Neuronal stem cell (in vitro differentiated cells): Measurements from ENCODE around the gene CYP2A7.
"Not testable (repeated sequence)": the region's sequence is repeated elsewhere in the genome, so short reads cannot be mapped to it uniquely, and the experiment has no call there.

ENCODE experiments used
- DNase-seq: peaks from one replicate; pipeline ENCODE4 v3.0.0-alpha.2; 2013; ENCODE audit warnings: low spot score
- H2AFZ ChIP-seq: one replicate; pipeline ENCODE4 v1.6.1; 2013; ENCODE audit warnings: mild to moderate bottlenecking, low read length, inconsistent platforms
- H2AK5ac ChIP-seq: 2 replicates; pipeline ENCODE4 v1.6.1; 2013; ENCODE audit warnings: low read depth, mild to moderate bottlenecking, inconsistent platforms, low read length, moderate library complexity, mixed read lengths
- H2BK120ac ChIP-seq: 2 replicates; pipeline ENCODE4 v1.6.1; 2013; ENCODE audit warnings: low read depth, mild to moderate bottlenecking, inconsistent platforms, low read length, moderate library complexity, mixed read lengths
- H2BK12ac ChIP-seq: one replicate; pipeline ENCODE4 v1.6.1; 2013; ENCODE audit warnings: low read length, inconsistent platforms
- H2BK15ac ChIP-seq: 2 replicates; pipeline ENCODE4 v1.6.1; 2013; ENCODE audit warnings: mild to moderate bottlenecking, low read length, inconsistent platforms, mixed read lengths
- H2BK5ac ChIP-seq: one replicate; pipeline ENCODE4 v1.6.1; 2013; ENCODE audit warnings: inconsistent platforms, mild to moderate bottlenecking, low read length, moderate library complexity
- H3K14ac ChIP-seq: one replicate; pipeline ENCODE4 v1.6.1; 2013; ENCODE audit warnings: low read length, inconsistent platforms
- H3K18ac ChIP-seq: 2 replicates; pipeline ENCODE4 v1.6.1; 2013; ENCODE audit warnings: low read length, inconsistent platforms
- H3K23ac ChIP-seq: 2 replicates; pipeline ENCODE4 v1.6.1; 2013; ENCODE audit warnings: low read depth, mild to moderate bottlenecking, mixed read lengths, low read length, inconsistent platforms; ENCODE audit not compliant: poor library complexity
- H3K27ac ChIP-seq: replicated peaks from 3 replicates; pipeline ENCODE4 v1.5.1; 2013; ENCODE audit warnings: low read length, inconsistent platforms
- H3K27me3 ChIP-seq, 3 experiments: 2 replicates each; pipeline ENCODE4 v1.6.1; 2013; ENCODE audit warnings: low read length in 3 of 3, mild to moderate bottlenecking in 2 of 3, inconsistent platforms in 1 of 3, low read depth in 1 of 3, mixed read lengths in 1 of 3, moderate library complexity in 1 of 3; ENCODE audit not compliant: control insufficient read depth in 3 of 3, insufficient read depth in 3 of 3
- H3K36me3 ChIP-seq, 2 donors: replicated peaks in 1 of 2; 2 replicates each; pipeline ENCODE4 v1.6.1; 2013; ENCODE audit warnings: low read length in 2 of 2; ENCODE audit not compliant: control insufficient read depth in 2 of 2, insufficient read depth in 2 of 2
- H3K4ac ChIP-seq: 2 replicates; pipeline ENCODE4 v1.6.1; 2013; ENCODE audit warnings: inconsistent platforms, mild to moderate bottlenecking, low read length, moderate library complexity
- H3K4me1 ChIP-seq, 2 donors: 1 replicate in 1 of 2; 2 replicates in 1 of 2; pipeline ENCODE4 v1.6.1; 2013; ENCODE audit warnings: low read length in 2 of 2, low read depth in 1 of 2; ENCODE audit not compliant: control insufficient read depth in 2 of 2, insufficient read depth in 1 of 2
- H3K4me2 ChIP-seq: one replicate; pipeline ENCODE4 v1.6.1; 2013; ENCODE audit warnings: mild to moderate bottlenecking, low read length, inconsistent platforms; ENCODE audit not compliant: insufficient read depth, poor library complexity, severe bottlenecking
- H3K4me3 ChIP-seq, 2 donors: 2 replicates each; pipeline ENCODE4 v1.5.1; 2013; ENCODE audit warnings: low read length in 2 of 2, mild to moderate bottlenecking in 2 of 2, inconsistent platforms in 1 of 2, moderate library complexity in 1 of 2
- H3K79me1 ChIP-seq: one replicate; pipeline ENCODE4 v1.6.1; 2013; ENCODE audit warnings: low read depth, mild to moderate bottlenecking, inconsistent platforms, low read length, moderate library complexity
- H3K9ac ChIP-seq: one replicate; pipeline ENCODE4 v1.6.1; 2013; ENCODE audit warnings: mild to moderate bottlenecking, low read depth, low read length, inconsistent platforms; ENCODE audit not compliant: poor library complexity
- H3K9me3 ChIP-seq, 2 donors: replicated peaks in 1 of 2; 2 replicates each; pipeline versions ENCODE3 to v1.6.1; 2013; ENCODE audit warnings: low read length in 2 of 2, mild to moderate bottlenecking in 2 of 2, inconsistent platforms in 1 of 2, low read depth in 1 of 2, mixed read lengths in 1 of 2, moderate library complexity in 1 of 2; ENCODE audit not compliant: control insufficient read depth in 2 of 2, insufficient read depth in 1 of 2
- H4K8ac ChIP-seq: one replicate; pipeline ENCODE4 v1.6.1; 2013; ENCODE audit warnings: low read depth, mild to moderate bottlenecking, inconsistent platforms, low read length, moderate library complexity
- H4K91ac ChIP-seq: one replicate; pipeline ENCODE4 v1.6.1; 2013; ENCODE audit warnings: low read length, low read depth, mild to moderate bottlenecking, inconsistent platforms; ENCODE audit not compliant: poor library complexity
- WGBS, 2 donors: extraction: QIAGEN DNeasy Blood & Tissue Kit; methylation state at CpG; one replicate each; pipeline ENCODE4 v1.1.7; 2013; ENCODE audit warnings: missing lambda C conversion rate in 2 of 2, mixed read lengths in 1 of 2; ENCODE audit not compliant: insufficient read length in 2 of 2, insufficient replicate concordance in 1 of 2; ENCODE audit errors: extremely low coverage in 2 of 2; 5-methylcytosine and 5-hydroxymethylcytosine counted together

The CYP2A7 gene

GRCh38 chr19:40884187-40884931 lies 2.3 kb upstream of the CYP2A7 start:
- WGBS, 2 donors: no CpG with 5 or more reads among the region's 1 CpG

GRCh38 chr19:40879349-40879748 lies 2.7 kb downstream of the CYP2A7 start:
- DNase-seq, H2BK120ac ChIP-seq, H3K9me3 ChIP-seq, H2AFZ ChIP-seq, H2BK12ac ChIP-seq, H2AK5ac ChIP-seq, H4K8ac ChIP-seq, H3K4me3 ChIP-seq, H3K4me2 ChIP-seq, H3K27ac ChIP-seq, H2BK5ac ChIP-seq, H3K4ac ChIP-seq, H3K23ac ChIP-seq, H2BK15ac ChIP-seq, H3K9ac ChIP-seq, H3K79me1 ChIP-seq, H3K14ac ChIP-seq, H3K4me1 ChIP-seq, H3K18ac ChIP-seq, H4K91ac ChIP-seq, H3K36me3 ChIP-seq: not testable (repeated sequence)
- peaks cover 0 to 15% (median 4%) of the 10 kb centered on the region in 3 experiments for H3K27me3 ChIP-seq
- no CpG with 5 or more reads among the region's 4 CpGs for WGBS, 2 donors

More at GRCh38 chr19:40884187-40884931, 2.3 kb upstream of the CYP2A7 start:
- H3K14ac ChIP-seq, H3K36me3 ChIP-seq, H3K23ac ChIP-seq, H2BK5ac ChIP-seq, H2AFZ ChIP-seq, DNase-seq, H3K9me3 ChIP-seq, H2AK5ac ChIP-seq, H3K9ac ChIP-seq, H3K4ac ChIP-seq, H3K79me1 ChIP-seq, H3K4me3 ChIP-seq, H4K91ac ChIP-seq, H2BK12ac ChIP-seq, H3K18ac ChIP-seq, H3K27me3 ChIP-seq, H3K4me1 ChIP-seq, H4K8ac ChIP-seq, H3K4me2 ChIP-seq, H2BK120ac ChIP-seq, H2BK15ac ChIP-seq, H3K27ac ChIP-seq: not testable (repeated sequence)

- H2BK5ac ChIP-seq, DNase-seq, H3K4me3 ChIP-seq: not testable (repeated sequence)
These were observed 6.5 kb downstream of the CYP2A7 start for GRCh38 chr19:40875526-40875951.

GRCh38 chr19:40874874-40875273 lies 7.2 kb downstream of the CYP2A7 start:
- H2AFZ ChIP-seq, H2BK120ac ChIP-seq, H3K14ac ChIP-seq, H2BK5ac ChIP-seq, H3K4me3 ChIP-seq, H3K4ac ChIP-seq, H3K27ac ChIP-seq, H3K36me3 ChIP-seq, H3K9ac ChIP-seq, H3K9me3 ChIP-seq, H4K91ac ChIP-seq, H3K18ac ChIP-seq, H2AK5ac ChIP-seq, H3K4me1 ChIP-seq, H2BK12ac ChIP-seq, DNase-seq, H3K23ac ChIP-seq, H2BK15ac ChIP-seq, H4K8ac ChIP-seq, H3K4me2 ChIP-seq, H3K79me1 ChIP-seq: not testable (repeated sequence)
- H3K27me3 ChIP-seq: peaks cover 0 to 12% (median 0%) of the 10 kb centered on the region in 3 experiments
- WGBS, 2 donors: no CpG with 5 or more reads among the region's 4 CpGs

More at GRCh38 chr19:40875526-40875951, 6.5 kb downstream of the CYP2A7 start:
- Histone ChIP-seq H3K27me3 (peaks cover 0 to 12% (median 0%) of the 10 kb centered on the region in 3 experiments), H3K4me2 (peak overlapping the region; percentile 25)
- not testable (repeated sequence) for H2BK15ac ChIP-seq, H4K91ac ChIP-seq, H3K4me1 ChIP-seq, H3K36me3 ChIP-seq, H3K14ac ChIP-seq, H2AK5ac ChIP-seq, H2BK120ac ChIP-seq, H3K27ac ChIP-seq, H2AFZ ChIP-seq, H4K8ac ChIP-seq, H3K79me1 ChIP-seq, H3K9ac ChIP-seq, H3K23ac ChIP-seq, H3K4ac ChIP-seq, H2BK12ac ChIP-seq, H3K18ac ChIP-seq, H3K9me3 ChIP-seq
- no CpG with 5 or more reads among the region's 23 CpGs for WGBS, 2 donors
